ENCODE results near the gene SLC25A20.

SLC25A20 gene

DNA sequence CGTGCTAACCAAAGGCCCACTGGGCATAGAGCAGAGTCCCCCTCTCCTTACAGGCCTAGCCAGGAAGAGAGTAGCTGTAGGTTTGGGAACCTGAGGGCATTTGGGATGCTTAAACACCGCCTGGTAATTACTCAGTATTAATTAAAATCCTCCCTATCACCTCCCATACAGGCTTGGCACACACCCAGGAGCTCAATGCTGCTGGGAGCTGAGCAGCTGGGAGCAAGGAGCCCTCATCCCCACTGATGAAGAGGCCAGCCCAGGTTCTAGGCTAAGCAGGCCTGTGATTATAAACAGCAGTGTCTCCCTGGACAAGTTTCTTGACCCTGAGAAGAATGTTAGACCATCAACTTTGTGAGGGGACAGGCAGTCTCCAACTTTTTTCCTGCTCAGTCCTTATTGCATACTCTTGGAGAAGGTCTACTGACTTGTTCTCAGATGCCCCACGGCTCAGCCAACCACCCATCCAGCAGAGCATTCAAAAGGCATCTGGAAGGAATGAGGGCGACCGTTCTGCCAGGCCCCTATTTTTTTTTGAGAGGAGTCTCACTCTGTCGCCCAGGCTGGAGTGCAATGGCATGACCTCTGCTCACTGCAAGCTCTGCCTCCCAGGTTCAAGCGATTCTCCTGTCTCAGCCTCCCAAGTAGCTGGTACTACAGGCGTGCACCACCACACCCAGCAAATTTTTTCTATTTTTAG is 49.7 kb downstream of the SLC25A20 start:
- DNase-seq (ENCODE audit: low read depth, low spot score) = no peak
- TF ChIP-seq, protein P1, sequence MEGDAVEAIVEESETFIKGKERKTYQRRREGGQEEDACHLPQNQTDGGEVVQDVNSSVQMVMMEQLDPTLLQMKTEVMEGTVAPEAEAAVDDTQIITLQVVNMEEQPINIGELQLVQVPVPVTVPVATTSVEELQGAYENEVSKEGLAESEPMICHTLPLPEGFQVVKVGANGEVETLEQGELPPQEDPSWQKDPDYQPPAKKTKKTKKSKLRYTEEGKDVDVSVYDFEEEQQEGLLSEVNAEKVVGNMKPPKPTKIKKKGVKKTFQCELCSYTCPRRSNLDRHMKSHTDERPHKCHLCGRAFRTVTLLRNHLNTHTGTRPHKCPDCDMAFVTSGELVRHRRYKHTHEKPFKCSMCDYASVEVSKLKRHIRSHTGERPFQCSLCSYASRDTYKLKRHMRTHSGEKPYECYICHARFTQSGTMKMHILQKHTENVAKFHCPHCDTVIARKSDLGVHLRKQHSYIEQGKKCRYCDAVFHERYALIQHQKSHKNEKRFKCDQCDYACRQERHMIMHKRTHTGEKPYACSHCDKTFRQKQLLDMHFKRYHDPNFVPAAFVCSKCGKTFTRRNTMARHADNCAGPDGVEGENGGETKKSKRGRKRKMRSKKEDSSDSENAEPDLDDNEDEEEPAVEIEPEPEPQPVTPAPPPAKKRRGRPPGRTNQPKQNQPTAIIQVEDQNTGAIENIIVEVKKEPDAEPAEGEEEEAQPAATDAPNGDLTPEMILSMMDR (IDR thresholded peaks at IDR 0.05; ENCODE audit: low read depth, low read length) = no peak
- no peak overlapping the region for H3K4me3 ChIP-seq (ENCODE audit: low read depth, low read length)
- in situ Hi-C loops (cut with HindIII; ENCODE audit: low sequenced_read_pairs) = no loop called here

DNA sequence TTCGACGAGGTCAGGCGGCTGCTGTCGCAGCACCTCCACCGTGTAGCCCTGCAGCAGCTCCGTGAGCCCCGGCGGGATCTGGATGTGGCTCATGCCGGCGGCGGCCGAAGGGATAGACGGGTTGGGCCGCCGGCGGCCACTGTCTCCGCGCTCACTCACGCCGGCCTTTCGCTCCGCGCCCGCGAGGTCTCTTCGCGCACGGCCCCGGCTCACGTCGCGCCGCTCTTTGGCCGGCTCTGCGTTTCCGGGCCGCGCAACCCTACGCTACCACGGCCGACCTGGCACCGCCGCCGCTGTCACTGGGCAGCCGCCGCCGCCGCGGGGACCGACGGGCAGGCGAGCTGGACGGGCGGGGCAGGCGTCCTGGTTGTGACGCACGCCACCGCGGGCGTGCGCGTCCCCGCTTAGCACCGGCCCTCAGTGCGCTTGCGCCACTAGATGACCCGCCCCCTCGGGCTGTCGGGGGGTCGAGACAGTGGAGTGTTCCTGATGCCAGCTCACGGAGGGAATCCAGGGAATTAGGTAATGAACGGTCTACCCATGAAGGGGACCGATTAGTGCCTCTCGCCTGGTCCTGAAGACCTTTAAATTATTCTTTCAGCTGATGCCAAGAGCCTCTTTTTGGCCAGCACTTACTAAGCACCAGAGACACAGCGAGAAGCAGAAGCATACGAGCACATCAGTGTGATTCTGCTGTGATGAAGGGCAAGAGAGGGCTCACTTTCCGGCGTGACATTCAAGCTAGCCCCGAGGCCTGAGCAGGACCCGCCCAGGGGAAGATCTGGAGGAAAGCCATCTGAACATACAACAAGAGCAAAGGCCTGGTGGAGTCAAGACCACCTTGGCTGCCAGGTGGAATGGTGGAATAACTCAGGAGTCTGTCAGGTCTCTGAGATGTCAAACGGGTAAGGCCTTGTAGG is 50.9 kb downstream of the SLC25A20 start, which contains the start of gene PRKAR2A:
Gene PRKAR2A (minus strand): TSS at position 371 of the 920 bp plus-strand sequence. CDS start 278 bp downstream, at position 93.
- H3K4me3 ChIP-seq (ENCODE audit: low read depth, low read length) = peak within 1 kb of the TSS; percentile 80
- DNase-seq (ENCODE audit: low read depth, low spot score) = peak; percentile 88
- in situ Hi-C loops (cut with HindIII; ENCODE audit: low sequenced_read_pairs) = no loop called here
- TF ChIP-seq, protein P1 (IDR thresholded peaks at IDR 0.05; ENCODE audit: low read depth, low read length) = no peak

DNA sequence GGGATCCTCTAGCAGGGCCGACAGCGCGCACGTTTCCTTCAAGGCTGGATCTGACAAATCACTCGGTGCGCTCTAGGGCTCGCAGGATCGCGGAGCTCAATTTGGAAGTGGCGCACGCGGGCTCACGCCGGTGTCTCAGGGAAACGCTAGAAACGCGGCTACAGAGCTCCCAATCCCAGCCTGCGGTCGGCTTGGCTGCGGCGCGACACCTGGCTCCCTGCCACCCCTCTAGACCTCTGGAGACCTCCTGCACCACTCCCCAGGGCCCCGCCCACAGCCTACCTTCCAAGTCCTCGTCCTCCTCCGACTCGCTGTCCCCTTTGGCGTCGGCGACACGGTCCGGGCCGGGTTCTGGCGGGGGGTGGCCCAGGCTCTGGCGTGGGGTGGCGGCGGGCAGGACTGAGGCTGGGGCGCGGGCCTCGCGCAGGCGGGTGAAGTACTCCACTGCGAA is 51.6 kb downstream of the SLC25A20 start:
- TF ChIP-seq, protein P1 (IDR thresholded peaks at IDR 0.05; ENCODE audit: low read depth, low read length) = no peak
- H3K4me3 ChIP-seq (ENCODE audit: low read depth, low read length) = peak overlapping the region; percentile 80
- in situ Hi-C loops (cut with HindIII; ENCODE audit: low sequenced_read_pairs) = no loop called here
- peak; percentile 69 for DNase-seq (ENCODE audit: low read depth, low spot score)

DNA sequence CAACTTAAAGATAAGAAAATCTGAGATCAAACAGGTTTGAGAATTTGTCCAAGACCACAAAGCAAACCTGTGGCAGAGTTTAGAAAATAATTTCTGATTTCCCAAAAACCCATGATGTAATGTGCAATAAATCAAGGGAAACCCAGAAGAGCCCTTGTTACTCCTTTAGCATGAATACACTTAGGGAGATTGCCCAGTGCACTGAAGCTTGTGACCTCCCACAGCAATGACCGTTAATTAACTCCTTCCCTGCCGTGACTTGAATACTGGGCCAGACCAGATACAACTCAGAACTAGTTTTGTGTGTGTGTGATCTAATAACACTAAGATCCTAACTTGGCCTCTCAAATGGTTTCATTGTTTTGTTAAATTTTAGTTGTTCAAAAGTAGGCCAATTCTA is 53.5 kb downstream of the SLC25A20 start:
- in situ Hi-C loops (cut with HindIII; ENCODE audit: low sequenced_read_pairs) = no loop called here
- DNase-seq (ENCODE audit: low read depth, low spot score) = no peak
- TF ChIP-seq, protein P1 (IDR thresholded peaks at IDR 0.05; ENCODE audit: low read depth, low read length) = no peak
- H3K4me3 ChIP-seq (ENCODE audit: low read depth, low read length) = no peak overlapping the region

DNA sequence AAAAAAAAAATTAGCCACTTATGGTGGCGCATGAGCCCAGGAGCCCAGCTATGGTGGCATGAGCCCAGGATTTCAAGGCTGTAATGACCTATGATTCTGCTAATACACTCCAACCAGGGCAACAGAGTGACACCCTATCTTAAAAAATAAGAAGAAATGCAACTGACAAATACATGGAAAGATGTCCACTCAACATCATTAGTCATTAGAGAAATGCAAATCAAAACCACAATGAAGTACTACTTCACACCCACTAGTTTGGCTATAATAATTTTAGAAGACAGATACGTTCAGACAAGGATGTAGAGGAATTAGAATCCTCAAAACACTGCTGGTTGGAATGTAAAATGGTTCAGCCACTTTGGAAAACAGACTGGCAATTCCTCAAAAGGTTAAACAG is 61.5 kb downstream of the SLC25A20 start:
- no peak overlapping the region for H3K4me3 ChIP-seq (ENCODE audit: low read depth, low read length)
- TF ChIP-seq, protein P1 (IDR thresholded peaks at IDR 0.05; ENCODE audit: low read depth, low read length) = no peak
- no peak for DNase-seq (ENCODE audit: low read depth, low spot score)
- in situ Hi-C loops (cut with HindIII; ENCODE audit: low sequenced_read_pairs) = no loop called here

DNA sequence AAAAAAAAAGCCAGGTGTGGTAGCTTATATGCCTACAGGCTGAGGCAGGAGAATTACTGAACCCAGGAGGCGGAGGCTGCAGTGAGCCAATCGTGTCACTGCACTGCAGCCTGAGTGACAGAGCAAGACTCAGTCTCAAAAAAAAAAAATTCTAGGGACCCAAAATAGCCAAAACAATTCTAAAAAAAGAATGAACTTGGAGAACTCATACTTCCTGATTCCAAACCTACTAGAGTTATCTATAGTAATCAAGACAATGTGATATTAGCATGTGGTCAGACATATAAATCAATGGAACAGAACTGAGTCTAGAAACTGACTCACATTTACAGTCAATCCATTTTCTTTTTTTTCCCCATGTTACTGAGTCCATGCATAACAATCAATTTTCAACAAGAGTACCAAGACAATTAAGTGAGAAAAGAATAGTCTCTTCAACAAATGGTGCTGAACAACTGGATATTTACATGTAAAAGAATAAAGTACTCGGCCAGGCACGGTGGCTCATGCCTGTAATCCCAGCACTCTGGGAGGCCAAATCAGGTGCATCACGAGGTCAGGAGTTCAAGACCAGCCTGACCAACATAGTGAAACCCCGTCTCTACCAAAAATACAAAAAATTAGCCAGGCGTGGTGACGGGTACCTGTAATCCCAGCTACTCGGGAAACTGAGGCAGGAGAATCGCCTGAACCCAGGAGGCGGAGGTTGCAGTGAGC is 62.9 kb downstream of the SLC25A20 start:
- in situ Hi-C loops (cut with HindIII; ENCODE audit: low sequenced_read_pairs) = no loop called here
- no peak overlapping the region for H3K4me3 ChIP-seq (ENCODE audit: low read depth, low read length)
- TF ChIP-seq, protein P1 (IDR thresholded peaks at IDR 0.05; ENCODE audit: low read depth, low read length) = no peak
- DNase-seq (ENCODE audit: low read depth, low spot score) = no peak
